Mesothelial cell of epicardium (in vitro differentiated cells): ENCODE results near the gene CEACAM1. TPM values are rescaled to one million over a fixed set of nuclear protein-coding genes. Genes with fewer than 3 reads are reported as not detected.

Experiments
- DNase-seq, 2 experiments: peaks; one replicate each; pipeline ENCODE4 v3.0.0; 2021; ENCODE audit warnings: low spot score in 2 of 2; ENCODE audit not compliant: unreplicated experiment in 2 of 2
- H3K27ac Mint-ChIP-seq: 2 replicates; pipeline ENCODE4 v1.8.0; 2021; ENCODE audit warnings: mixed read lengths
- H3K27me3 Mint-ChIP-seq: 2 replicates; pipeline ENCODE4 v1.8.0; 2021; ENCODE audit warnings: low read depth, mixed read lengths
- H3K36me3 Mint-ChIP-seq: 2 replicates; pipeline ENCODE4 v1.8.0; 2021; ENCODE audit warnings: mixed read lengths
- H3K4me1 Mint-ChIP-seq: 2 replicates; pipeline ENCODE4 v1.8.0; 2021; ENCODE audit warnings: mixed read lengths
- H3K4me3 Mint-ChIP-seq: 2 replicates; pipeline ENCODE4 v1.8.0; 2021; ENCODE audit warnings: mild to moderate bottlenecking, moderate library complexity, mixed read lengths
- H3K9me3 Mint-ChIP-seq: 2 replicates; pipeline ENCODE4 v1.8.0; 2021; ENCODE audit warnings: mixed read lengths
- total RNA-seq: library from RNA; stranded (reverse); gene quantifications from 3 replicates; pipeline ENCODE4 v1.2.1, GENCODE V29; 2021
- TF ChIP-seq, protein P1 (sequence below): fragments of 200-600 bp; sonication (generic); IDR thresholded peaks from one replicate; pipeline ENCODE4 v1.5.0; 2021; ENCODE audit warnings: antibody characterized with exemption; ENCODE audit not compliant: unreplicated experiment

The CEACAM1 gene
- 0.66 to 1.4 TPM (median 1.3 TPM) in 3 replicates for total RNA-seq

DNA sequence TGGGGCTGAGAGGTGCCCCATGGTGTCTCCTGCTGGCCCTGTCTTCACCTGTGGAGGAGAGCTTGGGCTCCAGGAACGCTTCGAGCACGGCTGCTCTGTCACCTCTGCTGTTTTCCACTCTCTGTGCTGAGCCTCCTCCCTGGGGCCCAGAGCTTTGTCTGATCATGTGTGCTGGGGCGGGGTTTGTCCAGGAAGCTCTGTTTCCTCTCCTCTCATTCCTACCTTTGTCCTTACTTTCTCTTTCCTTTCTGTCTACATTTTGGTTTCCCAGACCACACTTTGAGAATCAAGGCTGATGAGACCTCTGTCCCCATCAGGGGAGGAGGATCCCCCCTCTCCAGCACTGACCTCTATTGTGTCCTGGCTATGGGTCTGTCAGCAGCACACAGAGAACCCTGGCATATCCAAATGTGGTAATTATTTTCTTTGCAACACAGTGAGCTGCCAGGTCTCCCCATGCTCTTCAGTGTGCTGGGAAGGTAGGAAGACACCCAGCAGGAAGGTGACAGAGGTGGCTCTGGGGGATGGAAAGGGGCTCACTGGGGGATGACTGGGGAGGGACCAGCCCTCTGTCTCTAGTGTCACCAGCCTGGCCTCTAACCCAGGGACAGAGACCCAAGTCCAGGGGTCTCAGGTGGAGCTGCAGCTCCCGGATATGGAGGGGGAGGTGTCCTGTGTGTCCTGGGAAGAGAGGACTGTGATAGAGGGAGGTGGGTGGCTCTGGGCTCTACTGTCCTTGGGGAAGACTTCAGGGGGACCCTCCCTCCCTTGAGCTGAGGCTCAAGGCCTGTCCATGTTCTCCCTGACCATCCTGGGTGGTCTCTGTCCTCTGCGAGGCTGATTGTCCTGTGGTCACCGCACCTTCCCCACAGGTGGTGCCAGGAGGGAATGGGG is at the start of gene CEACAM1:
CEACAM1 (minus strand) TSS at position 128 of the 894 bp plus-strand sequence; CDS start at position 21, 107 bp downstream.
- Mint-ChIP-seq H3K9me3 (no peaks in the 10 kb centered on the region), H3K27me3 (no peaks in the 10 kb centered on the region), H3K27ac (no peak within 1 kb of the TSS), H3K36me3 (no peaks in the 10 kb centered on the region), H3K4me3 (no peak within 1 kb of the TSS), H3K4me1 (peaks cover 10% of the 10 kb centered on the region)
- TF ChIP-seq, protein P1, sequence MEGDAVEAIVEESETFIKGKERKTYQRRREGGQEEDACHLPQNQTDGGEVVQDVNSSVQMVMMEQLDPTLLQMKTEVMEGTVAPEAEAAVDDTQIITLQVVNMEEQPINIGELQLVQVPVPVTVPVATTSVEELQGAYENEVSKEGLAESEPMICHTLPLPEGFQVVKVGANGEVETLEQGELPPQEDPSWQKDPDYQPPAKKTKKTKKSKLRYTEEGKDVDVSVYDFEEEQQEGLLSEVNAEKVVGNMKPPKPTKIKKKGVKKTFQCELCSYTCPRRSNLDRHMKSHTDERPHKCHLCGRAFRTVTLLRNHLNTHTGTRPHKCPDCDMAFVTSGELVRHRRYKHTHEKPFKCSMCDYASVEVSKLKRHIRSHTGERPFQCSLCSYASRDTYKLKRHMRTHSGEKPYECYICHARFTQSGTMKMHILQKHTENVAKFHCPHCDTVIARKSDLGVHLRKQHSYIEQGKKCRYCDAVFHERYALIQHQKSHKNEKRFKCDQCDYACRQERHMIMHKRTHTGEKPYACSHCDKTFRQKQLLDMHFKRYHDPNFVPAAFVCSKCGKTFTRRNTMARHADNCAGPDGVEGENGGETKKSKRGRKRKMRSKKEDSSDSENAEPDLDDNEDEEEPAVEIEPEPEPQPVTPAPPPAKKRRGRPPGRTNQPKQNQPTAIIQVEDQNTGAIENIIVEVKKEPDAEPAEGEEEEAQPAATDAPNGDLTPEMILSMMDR = no peak
- DNase-seq = peak in 1 of 2 experiments; percentile 35

DNA sequence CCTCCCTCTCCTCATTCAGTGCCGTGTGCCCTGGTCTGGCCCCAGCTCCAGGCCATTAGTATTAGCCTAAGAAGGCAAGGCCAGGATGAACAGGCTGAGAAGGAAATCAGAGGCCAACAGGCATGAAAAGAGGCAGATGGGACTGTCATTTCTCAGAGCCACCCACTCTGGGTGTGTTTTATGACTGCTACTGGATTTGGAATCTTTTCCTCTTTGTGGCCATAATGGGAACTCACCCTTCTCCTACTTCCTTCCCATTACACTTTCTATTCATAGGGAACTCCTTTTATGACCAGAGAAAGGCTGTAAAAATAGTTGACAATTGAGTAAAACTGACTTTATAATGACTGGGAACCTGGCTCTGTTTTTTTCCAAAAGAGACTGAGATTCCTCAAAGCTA is 48.7 kb upstream of the CEACAM1 start:
- Mint-ChIP-seq H3K9me3 (peaks cover 32% of the 10 kb centered on the region), H3K4me3 (no peak overlapping the region), H3K4me1 (no peaks in the 10 kb centered on the region), H3K36me3 (no peaks in the 10 kb centered on the region), H3K27me3 (no peaks in the 10 kb centered on the region), H3K27ac (no peak overlapping the region)
- no peak for DNase-seq
- TF ChIP-seq, protein P1 = no peak

DNA sequence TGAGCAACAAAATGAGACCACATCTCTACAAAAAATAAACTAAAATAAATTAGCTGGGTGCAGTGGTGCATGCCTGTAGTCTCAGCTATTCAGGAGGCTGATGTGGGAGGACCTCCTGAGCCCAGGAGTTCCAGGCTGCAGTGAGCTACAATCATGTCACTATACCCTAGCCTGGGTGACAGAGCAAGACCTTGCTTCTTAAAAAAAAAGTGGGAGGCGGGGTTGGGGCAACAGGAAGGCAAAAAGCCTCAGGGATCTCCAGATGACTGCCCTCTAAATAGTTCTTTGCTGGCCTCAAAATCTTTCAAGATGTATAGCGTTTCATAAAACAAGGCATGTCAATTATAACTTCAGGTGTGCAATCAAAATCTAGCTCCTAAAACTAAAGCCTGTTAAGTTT is 48.0 kb upstream of the CEACAM1 start:
- H3K4me1 Mint-ChIP-seq = no peaks in the 10 kb centered on the region
- H3K27me3 Mint-ChIP-seq = no peaks in the 10 kb centered on the region
- H3K9me3 Mint-ChIP-seq = peaks cover 32% of the 10 kb centered on the region
- H3K27ac Mint-ChIP-seq = no peak overlapping the region
- DNase-seq = no peak
- H3K36me3 Mint-ChIP-seq = no peaks in the 10 kb centered on the region
- H3K4me3 Mint-ChIP-seq = no peak overlapping the region
- TF ChIP-seq, protein P1 = no peak

DNA sequence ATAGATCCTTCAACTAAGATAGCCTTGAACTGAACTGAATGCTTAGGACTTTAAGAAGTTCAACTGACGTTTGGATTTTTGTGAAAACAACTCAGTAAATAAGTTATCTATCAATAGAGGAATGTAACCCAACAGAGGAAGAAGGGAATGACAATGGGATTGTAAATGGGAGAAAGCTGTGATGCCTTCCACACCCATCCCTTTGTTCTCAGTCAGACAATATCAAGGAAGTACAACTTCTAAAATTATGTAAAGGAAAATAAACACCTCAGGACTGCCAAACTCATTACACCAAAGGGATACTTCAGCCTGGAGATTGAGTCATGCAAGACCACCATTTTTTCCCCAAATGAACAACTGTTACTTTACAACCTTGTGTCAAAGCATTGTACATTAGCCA is 45.4 kb upstream of the CEACAM1 start:
- Mint-ChIP-seq H3K27ac (no peak overlapping the region), H3K4me1 (no peaks in the 10 kb centered on the region), H3K9me3 (peaks cover 20% of the 10 kb centered on the region), H3K27me3 (peaks cover 10% of the 10 kb centered on the region), H3K36me3 (no peaks in the 10 kb centered on the region), H3K4me3 (no peak overlapping the region)
- no peak for DNase-seq
- TF ChIP-seq, protein P1 = no peak

DNA sequence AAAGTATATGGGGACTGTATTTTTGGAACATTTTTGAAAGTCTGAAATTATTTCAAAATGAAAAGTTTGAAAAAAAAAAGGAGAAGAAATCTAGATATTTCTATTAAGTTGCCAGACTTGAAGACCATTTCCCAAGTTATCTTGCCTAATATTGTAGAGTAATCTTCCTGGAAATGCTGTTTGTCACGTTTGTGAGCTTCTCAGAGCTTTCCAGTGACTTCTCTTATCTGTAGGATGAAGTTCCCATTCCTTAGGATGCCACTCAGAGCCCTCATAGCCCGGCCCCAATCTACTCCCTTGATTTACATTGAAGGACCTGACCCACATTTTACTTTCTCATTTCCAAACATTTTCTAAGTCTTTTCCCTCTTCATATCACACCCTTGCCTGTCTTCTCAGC is 42.8 kb upstream of the CEACAM1 start:
- Mint-ChIP-seq H3K27ac (no peak overlapping the region), H3K9me3 (peaks cover 11% of the 10 kb centered on the region), H3K4me3 (no peak overlapping the region), H3K36me3 (no peaks in the 10 kb centered on the region), H3K4me1 (no peaks in the 10 kb centered on the region), H3K27me3 (peaks cover 28% of the 10 kb centered on the region)
- TF ChIP-seq, protein P1 = no peak
- DNase-seq = no peak
